SK-N-SH treated with all-trans-retinoic acid at 6 μM for 48 hours (cell line): ENCODE data around the gene CPSF3.

ENCODE experiments used
- ATAC-seq: fragments of 200-7000 bp; cut with Tn5 transposase; 3 replicates; pipeline ENCODE4 v1.9.1; 2020; ENCODE audit warnings: mild to moderate bottlenecking, moderate library complexity
- BACH2 ChIP-seq: fragments of 250-450 bp; sonication (Bioruptor Pico); IDR thresholded peaks from 2 replicates; pipeline ENCODE4 v1.9.0; 2021; ENCODE audit warnings: mild to moderate bottlenecking, borderline replicate concordance
- CSDC2 ChIP-seq: fragments of 250-450 bp; sonication (Bioruptor Pico); IDR thresholded peaks from 2 replicates; pipeline ENCODE4 v1.5.0; 2020; ENCODE audit warnings: mild to moderate bottlenecking, moderate library complexity
- ESRRG ChIP-seq: fragments of 250-450 bp; sonication (Bioruptor Pico); IDR thresholded peaks from 2 replicates; pipeline ENCODE4 v1.6.1; 2021; ENCODE audit warnings: mild to moderate bottlenecking
- GLIS3 ChIP-seq: fragments of 250-450 bp; sonication (Bioruptor Pico); IDR thresholded peaks from 2 replicates; pipeline ENCODE4 v1.5.0; 2020; ENCODE audit warnings: mild to moderate bottlenecking, moderate library complexity
- ISL1 ChIP-seq: fragments of 250-450 bp; sonication (Bioruptor Pico); IDR thresholded peaks from 2 replicates; pipeline ENCODE4 v2.1.2; 2022; ENCODE audit warnings: mild to moderate bottlenecking, moderate library complexity
- OSR1 ChIP-seq: fragments of 250-450 bp; sonication (Bioruptor Pico); IDR thresholded peaks from 2 replicates; pipeline ENCODE4 v1.8.0; 2022; ENCODE audit warnings: moderate library complexity, mild to moderate bottlenecking, inconsistent platforms
- PPARA ChIP-seq: fragments of 250-450 bp; sonication (Bioruptor Pico); IDR thresholded peaks from 2 replicates; pipeline ENCODE4 v1.5.0; 2020; ENCODE audit warnings: mild to moderate bottlenecking, borderline replicate concordance
- RARB ChIP-seq: fragments of 250-450 bp; sonication (Bioruptor Pico); IDR thresholded peaks from 2 replicates; pipeline ENCODE4 v1.8.0; 2021; ENCODE audit warnings: mild to moderate bottlenecking, moderate library complexity
- SNAI2 ChIP-seq: fragments of 250-450 bp; sonication (Bioruptor Pico); IDR thresholded peaks from 2 replicates; pipeline ENCODE4 v1.5.0; 2020; ENCODE audit warnings: mild to moderate bottlenecking, moderate library complexity
- TCF4 ChIP-seq: fragments of 250-450 bp; sonication (Bioruptor Pico); IDR thresholded peaks from 2 replicates; pipeline ENCODE4 v1.8.0; 2021; ENCODE audit warnings: mild to moderate bottlenecking, moderate library complexity, borderline replicate concordance
- TOX ChIP-seq: fragments of 250-450 bp; sonication (Bioruptor Pico); IDR thresholded peaks from 2 replicates; pipeline ENCODE4 v1.8.0; 2021; ENCODE audit warnings: mild to moderate bottlenecking, moderate library complexity, borderline replicate concordance
- ZC3H10 ChIP-seq: fragments of 250-450 bp; sonication (Bioruptor Pico); IDR thresholded peaks from 2 replicates; pipeline ENCODE4 v1.5.1; 2021; ENCODE audit warnings: mild to moderate bottlenecking, moderate library complexity
- ZFP30 ChIP-seq: fragments of 450-650 bp; formaldehyde crosslinking; IDR thresholded peaks from 2 replicates; pipeline ENCODE4 v1.5.0; 2022; ENCODE audit warnings: mild to moderate bottlenecking, moderate library complexity
- ZNF70 ChIP-seq: fragments of 450-650 bp; formaldehyde crosslinking; IDR thresholded peaks from 2 replicates; pipeline ENCODE4 v1.5.0; 2020; ENCODE audit warnings: mild to moderate bottlenecking, moderate library complexity
- ZNF8 ChIP-seq: fragments of 450-650 bp; formaldehyde crosslinking; IDR thresholded peaks from 2 replicates; pipeline ENCODE4 v1.5.0; 2020; ENCODE audit warnings: mild to moderate bottlenecking, moderate library complexity
- TF ChIP-seq, protein P1 (sequence below): fragments of 250-450 bp; sonication (Bioruptor Pico); IDR thresholded peaks from 2 replicates; pipeline ENCODE4 v1.8.0; 2021; ENCODE audit warnings: low read depth, mild to moderate bottlenecking, moderate library complexity, borderline replicate concordance
- TF ChIP-seq, protein P2 (sequence below): fragments of 250-450 bp; sonication (Bioruptor Pico); IDR thresholded peaks from 2 replicates; pipeline ENCODE4 v1.5.0; 2020; ENCODE audit warnings: mild to moderate bottlenecking, moderate library complexity
- TF ChIP-seq, protein P3 (sequence below): fragments of 250-450 bp; sonication (Bioruptor Pico); IDR thresholded peaks from 2 replicates; pipeline ENCODE4 v1.5.1; 2020; ENCODE audit warnings: low read depth, mild to moderate bottlenecking, moderate library complexity
- TF ChIP-seq, protein P4 (sequence below): fragments of 250-450 bp; sonication (Bioruptor Pico); IDR thresholded peaks from 2 replicates; pipeline ENCODE4 v1.5.1; 2021; ENCODE audit warnings: mild to moderate bottlenecking, moderate library complexity

Gene CPSF3

DNA sequence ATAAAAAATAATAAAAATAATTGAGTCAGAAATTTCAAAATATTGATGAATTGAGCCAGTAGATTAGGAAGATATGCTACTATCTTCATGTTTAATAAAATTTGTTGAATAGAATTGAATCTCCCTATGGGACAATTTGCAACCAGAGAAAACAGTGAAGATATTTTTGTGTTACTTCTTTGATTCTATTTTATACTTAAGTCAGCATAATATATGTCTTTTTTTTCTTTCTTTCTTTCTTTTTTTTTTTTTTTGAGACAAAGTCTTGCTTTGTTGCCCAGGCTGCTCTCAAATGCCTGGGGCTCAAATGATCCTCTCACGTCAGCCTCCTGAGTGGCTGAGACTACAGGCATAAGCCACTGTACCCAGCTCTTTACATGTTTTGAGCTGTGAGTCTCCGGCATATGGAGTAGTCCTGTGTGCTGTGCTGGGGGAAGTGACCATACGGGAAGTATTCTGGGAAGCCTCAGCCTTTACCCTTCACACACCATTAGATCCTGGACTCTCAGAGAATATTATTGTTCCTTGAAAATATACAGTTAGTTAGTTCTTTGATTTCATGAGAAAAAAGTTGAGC, 37.1 kb downstream of the CPSF3 start:
- no peak for TF ChIP-seq GLIS3 (CRISPR knock-in tag)
- TF ChIP-seq, protein P1, sequence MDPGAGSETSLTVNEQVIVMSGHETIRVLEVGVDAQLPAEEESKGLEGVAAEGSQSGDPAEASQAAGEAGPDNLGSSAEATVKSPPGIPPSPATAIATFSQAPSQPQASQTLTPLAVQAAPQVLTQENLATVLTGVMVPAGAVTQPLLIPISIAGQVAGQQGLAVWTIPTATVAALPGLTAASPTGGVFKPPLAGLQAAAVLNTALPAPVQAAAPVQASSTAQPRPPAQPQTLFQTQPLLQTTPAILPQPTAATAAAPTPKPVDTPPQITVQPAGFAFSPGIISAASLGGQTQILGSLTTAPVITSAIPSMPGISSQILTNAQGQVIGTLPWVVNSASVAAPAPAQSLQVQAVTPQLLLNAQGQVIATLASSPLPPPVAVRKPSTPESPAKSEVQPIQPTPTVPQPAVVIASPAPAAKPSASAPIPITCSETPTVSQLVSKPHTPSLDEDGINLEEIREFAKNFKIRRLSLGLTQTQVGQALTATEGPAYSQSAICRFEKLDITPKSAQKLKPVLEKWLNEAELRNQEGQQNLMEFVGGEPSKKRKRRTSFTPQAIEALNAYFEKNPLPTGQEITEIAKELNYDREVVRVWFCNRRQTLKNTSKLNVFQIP (CRISPR knock-in tag) = no peak
- TF ChIP-seq, protein P2, sequence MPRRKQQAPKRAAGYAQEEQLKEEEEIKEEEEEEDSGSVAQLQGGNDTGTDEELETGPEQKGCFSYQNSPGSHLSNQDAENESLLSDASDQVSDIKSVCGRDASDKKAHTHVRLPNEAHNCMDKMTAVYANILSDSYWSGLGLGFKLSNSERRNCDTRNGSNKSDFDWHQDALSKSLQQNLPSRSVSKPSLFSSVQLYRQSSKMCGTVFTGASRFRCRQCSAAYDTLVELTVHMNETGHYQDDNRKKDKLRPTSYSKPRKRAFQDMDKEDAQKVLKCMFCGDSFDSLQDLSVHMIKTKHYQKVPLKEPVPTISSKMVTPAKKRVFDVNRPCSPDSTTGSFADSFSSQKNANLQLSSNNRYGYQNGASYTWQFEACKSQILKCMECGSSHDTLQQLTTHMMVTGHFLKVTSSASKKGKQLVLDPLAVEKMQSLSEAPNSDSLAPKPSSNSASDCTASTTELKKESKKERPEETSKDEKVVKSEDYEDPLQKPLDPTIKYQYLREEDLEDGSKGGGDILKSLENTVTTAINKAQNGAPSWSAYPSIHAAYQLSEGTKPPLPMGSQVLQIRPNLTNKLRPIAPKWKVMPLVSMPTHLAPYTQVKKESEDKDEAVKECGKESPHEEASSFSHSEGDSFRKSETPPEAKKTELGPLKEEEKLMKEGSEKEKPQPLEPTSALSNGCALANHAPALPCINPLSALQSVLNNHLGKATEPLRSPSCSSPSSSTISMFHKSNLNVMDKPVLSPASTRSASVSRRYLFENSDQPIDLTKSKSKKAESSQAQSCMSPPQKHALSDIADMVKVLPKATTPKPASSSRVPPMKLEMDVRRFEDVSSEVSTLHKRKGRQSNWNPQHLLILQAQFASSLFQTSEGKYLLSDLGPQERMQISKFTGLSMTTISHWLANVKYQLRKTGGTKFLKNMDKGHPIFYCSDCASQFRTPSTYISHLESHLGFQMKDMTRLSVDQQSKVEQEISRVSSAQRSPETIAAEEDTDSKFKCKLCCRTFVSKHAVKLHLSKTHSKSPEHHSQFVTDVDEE = no peak
- TF ChIP-seq TCF4 (CRISPR knock-in tag) = no peak
- TF ChIP-seq BACH2 (CRISPR knock-in tag) = no peak
- TF ChIP-seq OSR1 (CRISPR knock-in tag) = no peak
- TF ChIP-seq ZFP30 = no peak
- TF ChIP-seq, protein P3, sequence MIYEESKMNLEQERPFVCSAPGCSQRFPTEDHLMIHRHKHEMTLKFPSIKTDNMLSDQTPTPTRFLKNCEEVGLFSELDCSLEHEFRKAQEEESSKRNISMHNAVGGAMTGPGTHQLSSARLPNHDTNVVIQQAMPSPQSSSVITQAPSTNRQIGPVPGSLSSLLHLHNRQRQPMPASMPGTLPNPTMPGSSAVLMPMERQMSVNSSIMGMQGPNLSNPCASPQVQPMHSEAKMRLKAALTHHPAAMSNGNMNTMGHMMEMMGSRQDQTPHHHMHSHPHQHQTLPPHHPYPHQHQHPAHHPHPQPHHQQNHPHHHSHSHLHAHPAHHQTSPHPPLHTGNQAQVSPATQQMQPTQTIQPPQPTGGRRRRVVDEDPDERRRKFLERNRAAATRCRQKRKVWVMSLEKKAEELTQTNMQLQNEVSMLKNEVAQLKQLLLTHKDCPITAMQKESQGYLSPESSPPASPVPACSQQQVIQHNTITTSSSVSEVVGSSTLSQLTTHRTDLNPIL (CRISPR knock-in tag) = no peak
- TF ChIP-seq ZC3H10 (CRISPR knock-in tag) = no peak
- no peak for TF ChIP-seq CSDC2
- TF ChIP-seq TOX (CRISPR knock-in tag) = no peak
- TF ChIP-seq ESRRG (CRISPR knock-in tag) = no peak
- no peak for TF ChIP-seq ZNF8
- TF ChIP-seq RARB (CRISPR knock-in tag) = no peak
- TF ChIP-seq PPARA (CRISPR knock-in tag) = no peak
- TF ChIP-seq ZNF70 (CRISPR knock-in tag) = no peak
- TF ChIP-seq ISL1 = no peak
- TF ChIP-seq SNAI2 (CRISPR knock-in tag) = no peak
- TF ChIP-seq, protein P4, sequence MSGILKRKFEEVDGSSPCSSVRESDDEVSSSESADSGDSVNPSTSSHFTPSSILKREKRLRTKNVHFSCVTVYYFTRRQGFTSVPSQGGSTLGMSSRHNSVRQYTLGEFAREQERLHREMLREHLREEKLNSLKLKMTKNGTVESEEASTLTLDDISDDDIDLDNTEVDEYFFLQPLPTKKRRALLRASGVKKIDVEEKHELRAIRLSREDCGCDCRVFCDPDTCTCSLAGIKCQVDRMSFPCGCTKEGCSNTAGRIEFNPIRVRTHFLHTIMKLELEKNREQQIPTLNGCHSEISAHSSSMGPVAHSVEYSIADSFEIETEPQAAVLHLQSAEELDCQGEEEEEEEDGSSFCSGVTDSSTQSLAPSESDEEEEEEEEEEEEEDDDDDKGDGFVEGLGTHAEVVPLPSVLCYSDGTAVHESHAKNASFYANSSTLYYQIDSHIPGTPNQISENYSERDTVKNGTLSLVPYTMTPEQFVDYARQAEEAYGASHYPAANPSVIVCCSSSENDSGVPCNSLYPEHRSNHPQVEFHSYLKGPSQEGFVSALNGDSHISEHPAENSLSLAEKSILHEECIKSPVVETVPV (CRISPR knock-in tag) = no peak
- TF ChIP-seq, all 23 proteins: peak for 0
- no peak for ATAC-seq

DNA sequence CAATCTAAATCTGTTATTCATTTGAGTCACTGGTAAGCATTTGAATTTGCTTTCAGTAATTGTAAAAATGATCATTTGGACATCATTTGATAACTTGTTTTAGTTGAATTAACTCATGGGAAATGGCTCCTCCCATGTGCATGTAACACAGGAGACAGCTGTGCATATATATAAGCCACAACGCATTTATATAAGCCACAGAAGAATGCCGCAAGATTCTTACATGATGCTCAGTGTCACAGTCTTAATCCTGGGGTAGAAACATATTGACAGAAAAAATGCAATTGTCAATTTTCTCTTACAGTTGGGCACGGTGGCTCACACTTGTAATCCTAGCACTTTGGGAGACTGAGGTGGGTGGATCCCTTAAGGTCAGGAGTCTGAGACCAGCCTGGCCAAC, 37.6 kb downstream of the CPSF3 start:
- TF ChIP-seq CSDC2 (no peak), ZFP30 (no peak), OSR1 (CRISPR knock-in tag) (no peak), RARB (CRISPR knock-in tag) (no peak)
- TF ChIP-seq, protein P2 = no peak
- TF ChIP-seq, protein P4 (CRISPR knock-in tag) = no peak
- no peak for ATAC-seq
